Hepatic stellate cell (primary cell): ENCODE measurements around the gene KPNA1.
"Not testable (repeated sequence)": the region's sequence is repeated elsewhere in the genome, so short reads cannot be mapped to it uniquely, and the experiment has no call there.

Experiments
- DNase-seq: peaks from one replicate; pipeline ENCODE4 v3.0.0; 2011; ENCODE audit warnings: low spot score

Gene KPNA1

GRCh38 chr3:122475316-122475715 lies 39.4 kb downstream of the KPNA1 start:
- DNase-seq = no peak

- no peak for DNase-seq
Observed at GRCh38 chr3:122469659-122470058, 45.1 kb downstream of the KPNA1 start.

GRCh38 chr3:122468896-122469533 lies 45.7 kb downstream of the KPNA1 start:
- no peak for DNase-seq

GRCh38 chr3:122466701-122467240 lies 48.0 kb downstream of the KPNA1 start:
- no peak for DNase-seq

GRCh38 chr3:122464659-122465058 lies 50.1 kb downstream of the KPNA1 start:
- DNase-seq = no peak

- no peak for DNase-seq
Observed at GRCh38 chr3:122462406-122462805, 52.3 kb downstream of the KPNA1 start.

- DNase-seq = no peak
Observed at GRCh38 chr3:122461806-122462205, 52.9 kb downstream of the KPNA1 start.

GRCh38 chr3:122458992-122459391 lies 55.7 kb downstream of the KPNA1 start:
- DNase-seq = peak; percentile 12

- DNase-seq = no peak
Observed at GRCh38 chr3:122457706-122458105, 57.0 kb downstream of the KPNA1 start.

- no peak for DNase-seq
Observed at GRCh38 chr3:122456074-122456473, 58.7 kb downstream of the KPNA1 start.

GRCh38 chr3:122451371-122451770 lies 63.4 kb downstream of the KPNA1 start:
- DNase-seq = no peak

- not testable (repeated sequence) for DNase-seq
Observed at GRCh38 chr3:122448218-122448617, 66.5 kb downstream of the KPNA1 start.

- not testable (repeated sequence) for DNase-seq
Observed at GRCh38 chr3:122444491-122444887, 70.2 kb downstream of the KPNA1 start.

- not testable (repeated sequence) for DNase-seq
Observed at GRCh38 chr3:122443762-122444490, 70.8 kb downstream of the KPNA1 start.

GRCh38 chr3:122443090-122443489 lies 71.6 kb downstream of the KPNA1 start:
- no peak for DNase-seq

GRCh38 chr3:122435950-122436349 lies 78.8 kb downstream of the KPNA1 start:
- DNase-seq = no peak

GRCh38 chr3:122430371-122430770 lies 84.4 kb downstream of the KPNA1 start:
- no peak for DNase-seq

- no peak for DNase-seq
Observed at GRCh38 chr3:122427857-122428471, 86.8 kb downstream of the KPNA1 start.

GRCh38 chr3:122421836-122422235 lies 92.9 kb downstream of the KPNA1 start:
- no peak for DNase-seq

GRCh38 chr3:122421101-122421500 lies 93.6 kb downstream of the KPNA1 start:
- DNase-seq = no peak

- no peak for DNase-seq
Observed at GRCh38 chr3:122416966-122417365, 97.8 kb downstream of the KPNA1 start.

GRCh38 chr3:122415762-122416654 lies 98.7 kb downstream of the KPNA1 start, which contains the start of gene WDR5B:
WDR5B (minus strand) TSS chr3:122416062; CDS start chr3:122415528, 534 bp downstream.
- DNase-seq = peak; percentile 99
